Measurements from ENCODE around the gene EEF1E1. TPM values are rescaled to one million over a fixed set of nuclear protein-coding genes. Genes with fewer than 3 reads are reported as not detected.

EEF1E1 gene
- total RNA-seq, 6 experiments from 2014 or later: 4.6 to 33.9 (median 10.1) TPM

DNA sequence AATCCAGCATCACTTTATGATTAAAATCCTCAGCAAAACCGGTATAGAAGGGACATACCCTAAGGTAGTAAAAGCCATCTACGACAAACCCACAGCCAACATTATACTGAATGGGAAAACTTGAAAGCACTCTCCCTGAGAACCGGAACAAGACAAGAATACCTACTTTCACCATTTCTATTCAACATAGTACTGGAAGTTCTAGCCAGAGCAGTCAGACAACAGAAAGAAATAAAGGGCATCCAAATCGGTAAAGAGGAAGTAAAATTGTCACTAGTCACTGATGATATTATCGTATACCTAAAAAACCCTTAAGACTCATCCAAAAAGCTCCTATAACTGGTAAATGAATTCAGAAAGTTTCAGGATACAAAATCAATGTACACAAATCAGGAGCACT, 71.4 kb downstream of the EEF1E1 start:
- Histone ChIP-seq H3K36me3 (no peaks in the 10 kb centered on the region), H3K27ac (no peak overlapping the region), H3K4me3 (no peak overlapping the region), H3K27me3 (no peaks in the 10 kb centered on the region), H3K4me1 (no peaks in the 10 kb centered on the region), H3K9me3 (no peaks in the 10 kb centered on the region)
- TF ChIP-seq POLR2A (IDR thresholded peaks at IDR 0.05): no peak
- intact Hi-C loops (cut with DNase I): no loop called here
- WGBS (ENCODE audit: insufficient coverage, low coverage, low lambda C conversion rate, missing lambda C conversion rate): 65% methylated on average over 4 of the region's 5 CpGs
- DNase-seq (no peak), ATAC-seq (no peak)

Other genes with a start within 250 kb of the EEF1E1 start
- 100 to 1,000 TPM in 5 of 6 experiments, 10 to 100 TPM in 1; 87.9 to 187 (median 133) TPM for gene TXNDC5, start 191.8 kb downstream of the EEF1E1 start, total RNA-seq
- 10 to 100 TPM in 1 of 6 experiments, 1 to 10 TPM in 5; 4.4 to 10.7 (median 7.4) TPM for gene BLOC1S5, start 38.2 kb downstream of the EEF1E1 start, total RNA-seq